GM12875 (cell line): Measurements from ENCODE around the gene ZSCAN10.
"Not testable (repeated sequence)": the region's sequence is repeated elsewhere in the genome, so short reads cannot be mapped to it uniquely, and the experiment has no call there.

Source experiments
- H3K4me3 ChIP-seq: one replicate; pipeline ENCODE4 v1.5.1; 2011; ENCODE audit warnings: low read depth, low read length, control low read depth
- CTCF ChIP-seq: IDR thresholded peaks from 2 replicates; pipeline ENCODE4 v1.5.1; 2011; ENCODE audit warnings: low read depth, mild to moderate bottlenecking, control low read depth, inconsistent platforms, low read length, moderate library complexity, borderline replicate concordance; ENCODE audit not compliant: insufficient read depth

Gene ZSCAN10

GRCh38 chr16:3057181-3058138 lies 41.6 kb downstream of the ZSCAN10 start:
- H3K4me3 ChIP-seq = no peak overlapping the region
- TF ChIP-seq CTCF = no peak

- TF ChIP-seq CTCF = no peak
- no peak overlapping the region for H3K4me3 ChIP-seq
Observed at GRCh38 chr16:3056336-3057180, 42.5 kb downstream of the ZSCAN10 start.

- not testable (repeated sequence) for H3K4me3 ChIP-seq
Observed at GRCh38 chr16:3055734-3056115, 43.4 kb downstream of the ZSCAN10 start.

GRCh38 chr16:3054965-3055733 lies 43.9 kb downstream of the ZSCAN10 start:
- no peak overlapping the region for H3K4me3 ChIP-seq
- no peak for TF ChIP-seq CTCF

- H3K4me3 ChIP-seq = not testable (repeated sequence)
Observed at GRCh38 chr16:3053330-3053710, 45.8 kb downstream of the ZSCAN10 start.

- not testable (repeated sequence) for H3K4me3 ChIP-seq
Observed at GRCh38 chr16:3052571-3053329, 46.3 kb downstream of the ZSCAN10 start.

GRCh38 chr16:3051494-3051893 lies 47.6 kb downstream of the ZSCAN10 start:
- no peak for TF ChIP-seq CTCF
- H3K4me3 ChIP-seq = no peak overlapping the region

- H3K4me3 ChIP-seq = no peak overlapping the region
- TF ChIP-seq CTCF = no peak
Observed at GRCh38 chr16:3051009-3051408, 48.1 kb downstream of the ZSCAN10 start.
